ENCODE measurements around the gene LIX1. TPM values are rescaled to one million over a fixed set of nuclear protein-coding genes. Genes with fewer than 3 reads are reported as not detected.
A peak's percentile ranks its signal among the peaks of the same experiment; 100 is the strongest.

LIX1 gene
- total and polyA plus RNA-seq, 2 donors: 0.10 to 0.63 TPM

GRCh38 chr5:97071993-97072392, 70.4 kb downstream of the LIX1 start:
- Histone ChIP-seq H3K36me3 (ENCODE audit: insufficient read depth) (no peaks in the 10 kb centered on the region), H3K4me3 (ENCODE audit: low read depth, low read length) (no peak overlapping the region), H3K4me1 (ENCODE audit: insufficient read depth) (no peaks in the 10 kb centered on the region), H3K27ac (ENCODE audit: low read depth) (no peak overlapping the region)
- WGBS: 84% methylated on average over 4 of the region's 4 CpGs
- DNase-seq (ENCODE audit: extremely low spot score): no peak

DNA sequence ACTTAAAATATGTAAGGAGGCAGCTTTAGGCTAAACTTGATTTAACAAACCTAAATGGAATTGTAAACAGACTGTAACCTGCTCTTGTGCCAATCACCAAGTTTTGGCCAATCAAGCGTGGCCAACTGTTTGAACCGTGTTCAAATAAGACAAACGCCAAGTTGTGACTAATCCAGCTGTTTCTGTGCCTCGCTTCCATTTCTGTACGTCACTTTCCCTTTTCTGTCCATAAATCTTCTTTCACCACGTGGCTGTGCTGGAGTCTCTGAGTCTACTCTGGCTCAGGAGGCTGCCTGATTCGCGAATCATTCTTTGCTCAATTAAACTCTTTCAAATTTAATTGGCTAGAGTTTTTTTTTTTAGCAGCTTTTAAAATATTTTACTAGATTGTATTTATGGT, 71.3 kb downstream of the LIX1 start:
- no peaks in the 10 kb centered on the region for H3K36me3 ChIP-seq (ENCODE audit: insufficient read depth)
- H3K27ac ChIP-seq (ENCODE audit: low read depth): no peak overlapping the region
- DNase-seq (ENCODE audit: extremely low spot score): peak; percentile 4
- no peaks in the 10 kb centered on the region for H3K4me1 ChIP-seq (ENCODE audit: insufficient read depth)
- 44% methylated on average over 8 of the region's 8 CpGs for WGBS
- H3K4me3 ChIP-seq (ENCODE audit: low read depth, low read length): no peak overlapping the region

- H3K4me1 ChIP-seq (ENCODE audit: insufficient read depth): no peaks in the 10 kb centered on the region
- H3K27ac ChIP-seq (ENCODE audit: low read depth): no peak overlapping the region
- H3K4me3 ChIP-seq (ENCODE audit: low read depth, low read length): no peak overlapping the region
- no peaks in the 10 kb centered on the region for H3K36me3 ChIP-seq (ENCODE audit: insufficient read depth)
- no peak for DNase-seq (ENCODE audit: extremely low spot score)
These were observed 72.2 kb downstream of the LIX1 start for GRCh38 chr5:97070234-97070633.

DNA sequence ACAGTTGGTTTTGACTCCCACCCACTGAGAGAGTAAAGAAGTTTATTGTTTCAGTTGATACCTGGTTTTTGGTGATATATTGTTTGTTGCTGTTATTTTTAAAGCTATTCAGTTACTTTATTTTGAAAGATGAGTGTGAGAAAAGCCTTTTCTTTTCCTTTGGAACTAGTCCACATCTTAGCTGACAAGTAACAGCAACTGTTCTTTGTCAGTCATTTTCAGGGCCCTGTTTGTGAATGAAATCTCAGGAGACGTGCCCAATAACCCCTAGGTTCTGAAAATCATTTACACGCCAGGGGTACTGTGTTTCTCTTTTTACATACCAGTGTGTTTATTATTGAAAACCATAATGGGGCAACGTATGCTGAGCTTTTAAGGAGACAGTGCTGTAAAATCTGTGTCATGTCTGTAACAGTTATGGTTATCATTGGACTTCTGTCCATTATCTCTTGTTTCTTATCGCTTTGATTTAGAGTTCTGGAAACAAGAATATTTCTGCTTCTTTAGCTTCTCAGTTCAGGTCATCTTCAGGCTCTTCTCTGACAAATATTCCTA, 75.0 kb downstream of the LIX1 start:
- Histone ChIP-seq H3K4me3 (ENCODE audit: low read depth, low read length) (no peak overlapping the region), H3K36me3 (ENCODE audit: insufficient read depth) (no peaks in the 10 kb centered on the region), H3K4me1 (ENCODE audit: insufficient read depth) (no peaks in the 10 kb centered on the region), H3K27ac (ENCODE audit: low read depth) (no peak overlapping the region)
- WGBS: 39% methylated on average over 4 of the region's 4 CpGs
- DNase-seq (ENCODE audit: extremely low spot score): no peak

DNA sequence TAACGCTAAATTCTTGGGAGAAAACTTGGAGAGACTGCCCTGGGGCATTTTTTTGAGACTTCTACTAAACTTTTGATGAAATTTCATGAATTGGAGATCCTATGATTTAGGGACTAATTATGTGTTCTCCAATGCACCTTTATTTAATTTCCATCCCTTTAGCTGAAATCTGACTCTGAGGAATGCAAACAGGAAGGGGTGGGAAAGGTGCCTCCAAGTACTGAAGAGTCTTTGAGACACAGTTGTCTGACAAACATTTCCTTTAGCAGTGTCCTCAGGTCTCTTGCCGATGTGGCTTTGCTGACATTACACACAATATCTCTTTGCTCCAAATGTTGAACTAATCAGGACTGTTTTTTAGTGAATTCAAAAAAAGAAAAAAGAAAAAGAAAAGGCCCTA, 76.9 kb downstream of the LIX1 start:
- H3K27ac ChIP-seq (ENCODE audit: low read depth): no peak overlapping the region
- H3K36me3 ChIP-seq (ENCODE audit: insufficient read depth): no peaks in the 10 kb centered on the region
- DNase-seq (ENCODE audit: extremely low spot score): no peak
- WGBS: 72% methylated on average over 2 of the region's 2 CpGs
- no peak overlapping the region for H3K4me3 ChIP-seq (ENCODE audit: low read depth, low read length)
- H3K4me1 ChIP-seq (ENCODE audit: insufficient read depth): no peaks in the 10 kb centered on the region

DNA sequence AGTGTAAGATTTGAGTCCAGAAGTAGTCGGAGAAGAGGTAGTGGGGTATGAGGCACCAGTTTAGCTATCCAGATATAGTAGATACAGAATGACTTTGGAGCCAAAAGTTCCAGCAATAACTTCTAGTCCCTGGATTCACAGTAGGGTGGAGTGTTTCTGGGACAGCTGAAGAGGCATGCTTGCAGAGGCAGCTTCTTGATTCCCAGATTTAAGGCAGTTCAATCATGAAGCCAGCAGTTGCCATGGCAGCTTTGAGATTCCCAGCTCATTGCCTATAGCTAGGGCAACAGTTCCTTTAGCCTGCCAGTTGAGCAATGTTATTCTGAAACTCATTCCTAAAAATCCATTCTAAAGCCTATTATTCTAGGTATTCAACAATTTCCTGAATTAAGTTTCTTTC, 79.2 kb downstream of the LIX1 start:
- 60% methylated on average over 1 of the region's 1 CpG for WGBS
- H3K36me3 ChIP-seq (ENCODE audit: insufficient read depth): no peaks in the 10 kb centered on the region
- H3K27ac ChIP-seq (ENCODE audit: low read depth): no peak overlapping the region
- no peak overlapping the region for H3K4me3 ChIP-seq (ENCODE audit: low read depth, low read length)
- DNase-seq (ENCODE audit: extremely low spot score): no peak
- H3K4me1 ChIP-seq (ENCODE audit: insufficient read depth): no peaks in the 10 kb centered on the region

- 77% methylated on average over 8 of the region's 8 CpGs for WGBS
- H3K4me3 ChIP-seq (ENCODE audit: low read depth, low read length): no peak overlapping the region
- H3K4me1 ChIP-seq (ENCODE audit: insufficient read depth): no peaks in the 10 kb centered on the region
- no peak for DNase-seq (ENCODE audit: extremely low spot score)
- no peaks in the 10 kb centered on the region for H3K36me3 ChIP-seq (ENCODE audit: insufficient read depth)
- H3K27ac ChIP-seq (ENCODE audit: low read depth): no peak overlapping the region
These were observed 80.4 kb downstream of the LIX1 start for GRCh38 chr5:97062046-97062445.

DNA sequence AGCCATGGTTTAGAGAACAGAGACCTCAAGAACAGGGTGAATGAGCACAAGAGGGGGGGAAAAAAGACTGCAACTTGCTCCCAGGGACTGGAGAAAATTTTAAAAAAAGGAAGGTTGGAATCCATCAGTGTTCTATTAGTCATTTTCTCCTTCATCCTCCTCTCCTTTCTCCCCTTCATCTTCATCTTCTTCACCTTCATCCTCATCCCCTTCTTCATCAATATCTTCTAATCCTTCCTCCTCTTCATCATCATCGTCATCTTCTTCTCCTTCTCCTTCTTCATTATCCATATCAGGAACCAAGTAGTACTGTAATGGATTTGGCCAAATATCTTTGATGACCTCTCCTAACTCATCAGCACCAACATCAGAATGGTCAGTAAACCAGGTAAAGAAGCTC, 86.1 kb downstream of the LIX1 start:
- H3K4me3 ChIP-seq (ENCODE audit: low read depth, low read length): no peak overlapping the region

DNA sequence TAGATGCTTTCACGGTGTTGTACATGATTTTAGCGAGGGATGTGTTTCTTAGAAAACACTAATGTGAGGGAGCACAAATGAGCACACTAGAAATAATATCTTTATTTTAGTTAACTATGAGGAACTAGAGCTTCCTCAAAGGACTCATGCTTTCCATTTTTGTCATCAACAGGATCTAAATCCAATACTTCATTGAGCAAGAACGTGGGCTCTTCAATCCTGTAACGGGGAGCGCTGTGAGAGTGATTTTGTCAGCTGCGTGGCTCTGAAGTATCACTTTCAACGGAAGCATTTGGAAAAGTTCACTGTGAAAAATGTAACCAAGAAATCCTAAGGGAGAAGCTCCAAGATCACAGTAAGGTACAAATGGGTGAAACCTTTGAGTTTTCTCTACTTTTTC, 93.2 kb downstream of the LIX1 start:
- DNase-seq (ENCODE audit: extremely low spot score): no peak
- WGBS: 85% methylated on average over 7 of the region's 7 CpGs
- Histone ChIP-seq H3K27ac (ENCODE audit: low read depth) (no peak overlapping the region), H3K4me3 (ENCODE audit: low read depth, low read length) (no peak overlapping the region), H3K4me1 (ENCODE audit: insufficient read depth) (no peaks in the 10 kb centered on the region), H3K36me3 (ENCODE audit: insufficient read depth) (no peaks in the 10 kb centered on the region)

More for the DNA sequence above, 86.1 kb downstream of the LIX1 start:
- 93% methylated on average over 1 of the region's 1 CpG for WGBS
- no peaks in the 10 kb centered on the region for H3K36me3 ChIP-seq (ENCODE audit: insufficient read depth)
- H3K27ac ChIP-seq (ENCODE audit: low read depth): no peak overlapping the region
- DNase-seq (ENCODE audit: extremely low spot score): no peak
- no peaks in the 10 kb centered on the region for H3K4me1 ChIP-seq (ENCODE audit: insufficient read depth)

DNA sequence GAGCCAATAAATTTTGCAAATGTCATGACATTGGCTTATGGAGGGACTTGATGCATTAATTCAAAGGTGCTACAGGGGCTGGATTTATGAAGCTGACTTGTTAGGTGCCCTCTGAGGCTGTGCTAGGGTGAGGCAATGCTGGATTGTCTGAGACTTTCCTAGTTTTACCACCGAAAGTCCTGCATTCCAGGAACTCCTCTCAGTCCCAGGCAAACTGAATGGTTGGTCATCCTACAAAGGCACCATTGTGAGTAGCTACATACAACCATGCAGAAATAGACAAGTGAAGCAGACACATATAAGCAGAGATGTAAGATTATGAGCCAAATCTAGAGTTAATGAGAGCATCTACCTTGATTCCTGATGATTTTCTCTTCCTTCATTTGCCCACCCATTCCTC, 95.3 kb downstream of the LIX1 start:
- no peak for DNase-seq (ENCODE audit: extremely low spot score)
- WGBS: 87% methylated on average over 1 of the region's 1 CpG
- no peaks in the 10 kb centered on the region for H3K36me3 ChIP-seq (ENCODE audit: insufficient read depth)

GRCh38 chr5:97046270-97046982, 96.0 kb downstream of the LIX1 start:
- 76% methylated on average over 7 of the region's 7 CpGs for WGBS
- no peaks in the 10 kb centered on the region for H3K4me1 ChIP-seq (ENCODE audit: insufficient read depth)
- no peak overlapping the region for H3K4me3 ChIP-seq (ENCODE audit: low read depth, low read length)
- DNase-seq (ENCODE audit: extremely low spot score): no peak
- H3K27ac ChIP-seq (ENCODE audit: low read depth): no peak overlapping the region
- no peaks in the 10 kb centered on the region for H3K36me3 ChIP-seq (ENCODE audit: insufficient read depth)

More for the DNA sequence above, 95.3 kb downstream of the LIX1 start:
- no peak overlapping the region for H3K4me3 ChIP-seq (ENCODE audit: low read depth, low read length)
- no peaks in the 10 kb centered on the region for H3K4me1 ChIP-seq (ENCODE audit: insufficient read depth)
- H3K27ac ChIP-seq (ENCODE audit: low read depth): no peak overlapping the region

- Histone ChIP-seq H3K4me3 (ENCODE audit: low read depth, low read length) (no peak overlapping the region), H3K36me3 (ENCODE audit: insufficient read depth) (no peaks in the 10 kb centered on the region), H3K4me1 (ENCODE audit: insufficient read depth) (no peaks in the 10 kb centered on the region), H3K27ac (ENCODE audit: low read depth) (no peak overlapping the region)
- 66% methylated on average over 2 of the region's 2 CpGs for WGBS
- no peak for DNase-seq (ENCODE audit: extremely low spot score)
These were observed 98.4 kb downstream of the LIX1 start for GRCh38 chr5:97044052-97044451.

GRCh38 chr5:97043511-97043910, 98.9 kb downstream of the LIX1 start:
- DNase-seq (ENCODE audit: extremely low spot score): no peak
- Histone ChIP-seq H3K4me3 (ENCODE audit: low read depth, low read length) (no peak overlapping the region), H3K27ac (ENCODE audit: low read depth) (no peak overlapping the region), H3K4me1 (ENCODE audit: insufficient read depth) (no peaks in the 10 kb centered on the region), H3K36me3 (ENCODE audit: insufficient read depth) (no peaks in the 10 kb centered on the region)
- WGBS: 62% methylated on average over 3 of the region's 3 CpGs

DNA sequence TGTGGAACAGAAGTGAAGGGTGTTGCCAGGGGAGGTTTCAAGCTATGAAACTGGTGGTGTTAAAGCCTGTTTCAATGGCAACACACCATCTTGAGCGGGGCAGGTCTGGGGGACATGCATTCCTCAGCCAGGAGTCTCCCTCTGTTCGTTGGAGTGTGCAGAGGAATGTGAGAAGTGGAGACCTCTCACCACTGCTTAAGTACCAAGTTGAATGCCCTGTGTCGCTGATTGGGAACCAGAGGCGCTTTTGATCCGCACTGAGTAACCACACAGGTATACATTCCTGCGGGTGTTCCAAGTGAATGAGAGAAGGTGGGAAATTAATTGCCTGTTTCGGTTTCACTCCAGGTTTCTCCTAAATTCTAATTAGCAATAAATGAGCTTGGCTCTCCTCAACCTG, 99.4 kb downstream of the LIX1 start:
- Histone ChIP-seq H3K27ac (ENCODE audit: low read depth) (no peak overlapping the region), H3K36me3 (ENCODE audit: insufficient read depth) (no peaks in the 10 kb centered on the region), H3K4me3 (ENCODE audit: low read depth, low read length) (no peak overlapping the region), H3K4me1 (ENCODE audit: insufficient read depth) (no peaks in the 10 kb centered on the region)
- DNase-seq (ENCODE audit: extremely low spot score): no peak
- WGBS: 86% methylated on average over 7 of the region's 7 CpGs

Data from urinary bladder (tissue), 4 donors.